OCI-LY7 (cell line): Measurements from ENCODE around the gene STMN3.

ENCODE experiments used
- CTCF ChIP-seq: fragments of 200-600 bp; sonication (generic); conservative IDR thresholded peaks from 2 replicates; pipeline ENCODE4 v1.5.1; 2014; ENCODE audit warnings: mild to moderate bottlenecking, antibody characterized with exemption, low read length, moderate library complexity, mixed read lengths
- EZH2phosphoT487 ChIP-seq: fragments of 200-600 bp; sonication (generic); IDR thresholded peaks from 2 replicates; pipeline ENCODE4 v1.6.1; 2018; ENCODE audit warnings: low read depth, borderline replicate concordance, mild to moderate bottlenecking, mixed run types, antibody characterized with exemption, low read length, moderate library complexity, mixed read lengths

GRCh38 chr20:63690003-63690897 lies 37.0 kb upstream of the STMN3 start:
- no peak for TF ChIP-seq CTCF
- TF ChIP-seq EZH2phosphoT487: no peak
